Mesenteric fat pad (tissue), 1 donor: Measurements from ENCODE around the gene STAP2. TPM values are rescaled to one million over a fixed set of nuclear protein-coding genes. Genes with fewer than 3 reads are reported as not detected.

Experiments used
- DNase-seq: peaks from one replicate; pipeline ENCODE4 v3.0.0-alpha.2; 2020; ENCODE audit warnings: low spot score
- total RNA-seq: library from RNA; stranded (reverse); fragmentation: NEBNext Ultra II Directional; extraction: Animal tissue kit (Norgen Biotek cat#: 25700); gene quantifications from one replicate; pipeline ENCODE4 v1.2.1, GENCODE V29; 2021
- donor health status: DM: yes; HTN: yes; CAD: no.

STAP2 gene
- total RNA-seq, 1 donor from 2014 or later: 3.0 TPM

GRCh38 chr19:4328243-4328990 lies 10.2 kb downstream of the STAP2 start:
- DNase-seq: peak; percentile 97

GRCh38 chr19:4327877-4328242 lies 10.8 kb downstream of the STAP2 start:
- DNase-seq: no peak

GRCh38 chr19:4327252-4327876 lies 11.3 kb downstream of the STAP2 start:
- no peak for DNase-seq

GRCh38 chr19:4326837-4327251 lies 11.8 kb downstream of the STAP2 start:
- no peak for DNase-seq

GRCh38 chr19:4326215-4326836 lies 12.3 kb downstream of the STAP2 start:
- DNase-seq: no peak

GRCh38 chr19:4324228-4324627 lies 14.4 kb downstream of the STAP2 start:
- no peak for DNase-seq

- no peak for DNase-seq
Observed at GRCh38 chr19:4323692-4324091, 14.9 kb downstream of the STAP2 start.

- DNase-seq: no peak
Observed at GRCh38 chr19:4322942-4323665, 15.5 kb downstream of the STAP2 start.

- no peak for DNase-seq
Observed at GRCh38 chr19:4320419-4320818, 18.2 kb downstream of the STAP2 start.

GRCh38 chr19:4319067-4319718 lies 19.4 kb downstream of the STAP2 start:
- DNase-seq: no peak

- no peak for DNase-seq
Observed at GRCh38 chr19:4318460-4318859, 20.2 kb downstream of the STAP2 start.

- no peak for DNase-seq
Observed at GRCh38 chr19:4316956-4317355, 21.7 kb downstream of the STAP2 start.

- DNase-seq: no peak
Observed at GRCh38 chr19:4313847-4314490, 24.7 kb downstream of the STAP2 start.

GRCh38 chr19:4310247-4311121 lies 28.1 kb downstream of the STAP2 start:
- no peak for DNase-seq

GRCh38 chr19:4305659-4306058 lies 33.0 kb downstream of the STAP2 start:
- no peak for DNase-seq

- no peak for DNase-seq
Observed at GRCh38 chr19:4305257-4305612, 33.4 kb downstream of the STAP2 start.

GRCh38 chr19:4304538-4305256 lies 33.9 kb downstream of the STAP2 start, which contains the start of gene FSD1:
FSD1 (plus strand) TSS chr19:4304598; CDS start chr19:4304747, 149 bp downstream.
- no peak for DNase-seq

GRCh38 chr19:4303819-4304537 lies 34.6 kb downstream of the STAP2 start:
- no peak for DNase-seq
